GM21619 (cell line): ENCODE data around the gene ZFYVE26.
"Not testable (repeated sequence)": the region's sequence is repeated elsewhere in the genome, so short reads cannot be mapped to it uniquely, and the experiment has no call there.

Experiments
- ATAC-seq: cut with Tn5 transposase; IDR thresholded peaks from one replicate; pipeline ENCODE4 v1.9.1; 2021; ENCODE audit not compliant: unreplicated experiment

Gene ZFYVE26

DNA sequence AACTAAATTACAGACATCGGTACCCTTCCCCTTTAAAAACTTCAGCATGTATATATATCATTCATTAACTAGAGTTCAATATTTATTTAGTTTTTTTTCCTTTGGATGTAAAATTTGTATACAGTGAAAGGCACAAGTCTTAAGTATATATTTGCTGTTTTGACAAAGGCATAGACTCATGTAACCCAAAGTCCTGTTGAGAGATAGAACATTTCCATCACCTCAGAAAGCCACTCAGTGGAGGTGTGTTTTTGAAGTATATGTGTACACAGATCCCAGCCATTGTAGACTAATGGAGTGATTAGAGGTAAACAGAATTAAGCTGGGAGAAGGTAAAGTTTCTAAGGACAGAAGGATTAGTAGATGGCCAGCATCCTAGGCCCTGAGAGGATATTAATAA, 99.3 kb downstream of the ZFYVE26 start:
- ATAC-seq: no peak

- no peak for ATAC-seq
Measured at GRCh38 chr14:67710209-67710608, 106.2 kb downstream of the ZFYVE26 start.

DNA sequence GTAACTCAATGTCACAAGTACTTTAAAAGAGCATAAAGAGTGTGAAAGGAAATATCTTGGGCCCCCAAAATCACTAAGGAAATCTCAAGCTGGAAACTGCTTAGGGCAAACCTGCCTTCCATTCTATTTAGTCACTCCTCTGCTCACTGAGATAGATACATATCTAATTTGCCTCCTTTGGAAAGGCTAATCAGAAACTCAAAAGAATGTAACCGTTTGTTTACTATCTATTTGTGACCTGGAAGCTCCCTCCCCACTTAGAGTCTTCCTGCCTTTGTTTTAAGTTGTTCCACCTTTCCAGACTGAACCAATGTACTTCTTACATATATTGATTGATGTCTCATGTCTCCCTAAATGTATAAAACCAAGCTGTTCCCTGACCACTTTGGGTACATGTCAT, 106.6 kb downstream of the ZFYVE26 start:
- ATAC-seq: not testable (repeated sequence)

DNA sequence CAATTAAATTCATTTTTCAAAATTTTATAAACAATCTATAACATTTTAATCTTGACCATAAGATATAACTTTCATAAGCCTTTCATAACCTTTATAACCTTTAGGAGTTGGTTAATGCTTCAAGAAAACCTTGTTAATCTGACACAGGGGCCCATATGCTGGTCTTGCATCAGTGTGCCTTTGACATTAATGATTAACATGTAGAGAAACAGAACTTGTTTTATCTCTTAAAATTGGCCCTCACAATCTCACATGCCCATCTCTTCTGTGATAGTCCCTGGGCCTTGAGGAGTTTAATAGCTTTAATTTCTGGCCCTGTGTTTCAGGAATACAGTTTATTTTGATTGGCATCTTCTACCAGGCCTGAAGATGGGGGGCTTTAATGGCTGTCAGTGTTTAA, 107.0 kb downstream of the ZFYVE26 start:
- ATAC-seq: not testable (repeated sequence)

- ATAC-seq: no peak
Measured at GRCh38 chr14:67705211-67705610, 111.2 kb downstream of the ZFYVE26 start.

DNA sequence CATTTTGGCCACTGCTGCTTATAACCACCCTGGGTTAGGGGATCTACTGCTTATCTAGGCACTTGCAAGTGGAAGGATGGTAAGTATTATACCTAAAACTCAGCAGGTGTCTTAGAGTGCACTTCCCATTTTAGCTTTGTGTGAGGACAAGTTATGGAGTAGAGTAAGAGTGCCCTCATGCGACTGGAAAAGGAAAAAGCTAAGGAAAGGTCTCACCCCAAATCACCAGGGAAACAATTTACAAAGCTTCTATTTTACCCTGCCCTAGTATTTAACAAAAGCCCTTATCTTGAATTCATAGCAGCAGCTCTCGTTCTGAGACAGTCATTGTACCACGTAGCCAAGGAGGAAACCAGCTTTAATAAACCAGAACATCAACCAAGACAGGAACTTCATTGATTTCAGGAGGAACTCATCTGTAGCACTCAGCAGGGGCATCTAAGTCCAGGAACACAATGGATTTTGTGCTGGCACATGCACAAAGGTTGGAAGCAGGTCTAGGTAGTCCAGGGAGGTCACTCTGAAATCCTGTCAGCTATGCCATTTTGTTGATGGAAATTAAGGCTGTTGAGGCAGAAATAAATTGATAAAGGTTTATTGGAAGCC, 111.8 kb downstream of the ZFYVE26 start:
- ATAC-seq: peak; percentile 53

DNA sequence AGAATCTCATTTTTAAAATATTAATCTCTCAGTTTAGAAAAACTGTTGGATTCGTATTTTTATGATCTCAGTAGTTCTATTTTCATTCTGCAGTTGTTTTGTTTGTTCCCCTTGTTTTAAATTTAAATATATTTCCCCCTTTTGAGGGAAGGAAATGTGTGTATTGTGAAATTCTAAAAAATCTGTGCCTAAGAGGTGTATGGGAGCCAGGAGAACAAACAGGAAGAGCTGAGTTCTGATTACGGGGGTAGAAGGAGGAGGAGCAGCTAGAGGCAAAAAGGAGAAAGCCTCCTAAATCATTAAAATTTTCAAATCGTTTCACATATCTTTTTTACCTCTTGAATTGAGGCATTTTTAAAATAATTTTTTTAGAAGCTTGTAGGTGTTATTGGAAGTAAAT, 112.4 kb downstream of the ZFYVE26 start:
- ATAC-seq: no peak

DNA sequence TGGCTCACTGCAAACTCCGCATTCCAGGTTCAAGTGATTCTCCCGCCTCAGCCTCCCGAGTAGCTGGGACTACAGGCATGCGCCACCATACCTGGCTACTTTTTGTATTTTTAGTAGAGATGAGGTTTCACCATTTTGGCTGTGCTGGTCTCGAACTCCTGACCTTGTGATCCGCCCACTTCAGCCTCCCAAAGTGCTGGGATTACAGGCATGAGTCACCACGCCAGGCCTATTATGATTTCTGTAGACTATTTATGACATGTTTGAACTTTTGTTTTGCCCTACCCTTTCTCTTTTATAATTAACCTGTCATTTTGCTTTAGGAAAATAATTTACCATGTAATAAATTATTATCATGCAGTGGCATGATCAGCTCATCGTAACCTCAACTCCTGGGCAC, 114.9 kb downstream of the ZFYVE26 start, which contains the start of gene RDH12:
Gene RDH12 (plus strand): TSS at position 395 of the 400 bp plus-strand sequence. CDS start 20,757 bp downstream, outside the sequence.
- not testable (repeated sequence) for ATAC-seq

DNA sequence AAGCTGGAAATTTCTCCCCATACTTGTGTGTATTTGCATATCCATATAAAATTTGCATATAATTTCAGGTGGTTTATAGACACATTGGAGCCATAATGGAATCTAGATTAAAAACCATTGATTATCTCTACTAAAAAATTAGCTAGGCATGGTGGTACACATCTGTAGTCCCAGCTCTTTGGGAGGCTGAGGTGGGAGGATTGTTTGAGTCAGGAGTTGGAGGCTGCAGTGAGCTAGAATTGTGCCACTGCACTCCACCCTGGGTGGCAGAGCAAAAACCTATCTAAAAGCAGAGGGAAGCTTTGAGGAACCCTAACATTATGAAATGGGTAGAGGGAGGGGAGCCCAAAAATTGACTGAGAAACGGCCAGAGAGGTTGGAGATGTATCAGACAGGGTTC, 118.2 kb downstream of the ZFYVE26 start:
- ATAC-seq: no peak

GRCh38 chr14:67697006-67697405, 119.4 kb downstream of the ZFYVE26 start:
- no peak for ATAC-seq
